NT2/D1 (cell line): ENCODE measurements around the gene FKBP15.

Source experiments
- SUZ12 ChIP-seq: IDR thresholded peaks from 2 replicates; pipeline ENCODE4 v1.6.1; 2011; ENCODE audit not compliant: insufficient read length, insufficient read depth; ENCODE audit errors: extremely low read depth
- YY1 ChIP-seq: IDR thresholded peaks from 2 replicates; pipeline ENCODE4 v1.6.1; 2011; ENCODE audit not compliant: insufficient read length, insufficient read depth
- ZNF274 ChIP-seq: IDR thresholded peaks from 2 replicates; pipeline ENCODE4 v1.6.1; 2011; ENCODE audit warnings: mild to moderate bottlenecking, low read depth, low read length

GRCh38 chr9:113192455-113192854 is 28.6 kb downstream of the FKBP15 start:
- TF ChIP-seq YY1, result no peak
- no peak for TF ChIP-seq SUZ12
- TF ChIP-seq ZNF274, result no peak
